HCT116 (cell line): ENCODE data around the gene CTDSP1. TPM values are rescaled to one million over a fixed set of nuclear protein-coding genes. Genes with fewer than 3 reads are reported as not detected.

ENCODE experiments used
- ATAC-seq: fragments of 200-7000 bp; cut with Tn5 transposase; 2 replicates; pipeline ENCODE4 v1.9.1; 2020; ENCODE audit warnings: mild to moderate bottlenecking, moderate library complexity
- BruUV-seq: library from RNA; stranded (reverse); fragments of 400-500 nt; replicated peaks from 2 replicates; lab custom pipeline; 2021; lab: Mats Ljungman, UMichigan
- CTCF ChIA-PET: fragments of 300-600 bp; sonication (Branson Sonifier 250); formaldehyde crosslinking; loops from one replicate; lab custom pipeline; 2021; ENCODE audit warnings: antibody characterized with exemption; lab: Charles Lee
- POLR2A ChIA-PET: fragments of 300-600, 350-600 bp; sonication (Branson Sonifier 250); formaldehyde crosslinking; loops from one replicate; lab custom pipeline; 2021; ENCODE audit warnings: antibody characterized with exemption; lab: Charles Lee
- RAD21 ChIA-PET, 2 experiments: fragments of 300-600 bp; sonication (Branson Sonifier 250); formaldehyde crosslinking; loops; one replicate each; lab custom pipeline; 2023; ENCODE audit warnings: low total read pairs in 2 of 2; ENCODE audit not compliant: uncharacterized antibody in 2 of 2, unreplicated experiment in 2 of 2, low non-redundant PET in 1 of 2; lab: Charles Lee
- DNase-seq: peaks from one replicate; pipeline ENCODE4 v3.0.0-alpha.2; 2010; ENCODE audit warnings: low read depth, low spot score
- H2AFZ ChIP-seq: fragments of 200-600 bp; shearing (Covaris generic), sonication (generic); 2 replicates; pipeline ENCODE4 v1.6.1; 2017; ENCODE audit warnings: low read depth, mixed run types, mixed read lengths, antibody characterized with exemption, low read length; ENCODE audit not compliant: poor library complexity, severe bottlenecking
- H3K27ac ChIP-seq: 2 replicates; pipeline ENCODE4 v1.5.1; 2012; ENCODE audit warnings: low read depth, low read length
- H3K27me3 ChIP-seq: fragments of 200-600 bp; sonication (generic); 2 replicates; pipeline ENCODE4 v1.6.1; 2016; ENCODE audit warnings: mixed run types, low read length, mixed read lengths; ENCODE audit not compliant: insufficient read depth
- H3K36me3 ChIP-seq, 2 experiments: fragments of 200-500 bp in 1 of 2; fragments of 200-600 bp in 1 of 2; sonication (Bioruptor generic) in 1 of 2; sonication (generic) in 1 of 2; 2 replicates each; pipeline versions ENCODE4 v1.5.1 to v1.6.1; 2014 to 2016; ENCODE audit warnings: low read length in 2 of 2, inconsistent platforms in 1 of 2, mixed read lengths in 1 of 2, mixed run types in 1 of 2; ENCODE audit not compliant: insufficient read depth in 2 of 2, control insufficient read depth in 1 of 2
- H3K4me1 ChIP-seq, 2 experiments: fragments of 200-600 bp in 1 of 2; sonication (generic) in 1 of 2; 2 replicates each; pipeline versions ENCODE4 v1.5.1 to v1.6.1; 2012 to 2017; ENCODE audit warnings: low read length in 2 of 2, inconsistent platforms in 1 of 2, mild to moderate bottlenecking in 1 of 2, mixed read lengths in 1 of 2, mixed run types in 1 of 2, moderate library complexity in 1 of 2; ENCODE audit not compliant: insufficient read depth in 2 of 2, control insufficient read depth in 1 of 2
- H3K4me2 ChIP-seq: fragments of 200-600 bp; sonication (generic); 2 replicates; pipeline ENCODE4 v1.6.1; 2017; ENCODE audit warnings: mixed run types, low read length, mixed read lengths
- H3K4me3 ChIP-seq, 2 experiments: fragments of 200-600 bp in 1 of 2; sonication (generic) in 1 of 2; replicated peaks in 1 of 2; 2 replicates each; pipeline ENCODE4 v1.5.1; 2011 to 2016; ENCODE audit warnings: low read length in 2 of 2, control low read depth in 1 of 2, low read depth in 1 of 2, mild to moderate bottlenecking in 1 of 2, mixed read lengths in 1 of 2, mixed run types in 1 of 2
- H3K79me2 ChIP-seq: fragments of 200-600 bp; sonication (generic); 2 replicates; pipeline ENCODE4 v1.6.1; 2017; ENCODE audit warnings: mild to moderate bottlenecking, mixed run types, low read length, moderate library complexity, mixed read lengths; ENCODE audit not compliant: insufficient read depth
- H3K9ac ChIP-seq: fragments of 200-600 bp; sonication (generic); 2 replicates; pipeline ENCODE4 v1.6.1; 2016; ENCODE audit warnings: low read length, mixed read lengths
- H3K9me2 ChIP-seq: fragments of 200-600 bp; sonication (generic), shearing (Covaris generic); 2 replicates; pipeline ENCODE4 v1.6.1; 2017; ENCODE audit warnings: mixed run types, mild to moderate bottlenecking, moderate library complexity; ENCODE audit not compliant: insufficient read depth
- H3K9me3 ChIP-seq, 2 experiments: fragments of 200-500 bp in 1 of 2; fragments of 200-600 bp in 1 of 2; sonication (Bioruptor generic) in 1 of 2; sonication (generic) in 1 of 2; 2 replicates each; pipeline ENCODE4 v1.6.1; 2014 to 2017; ENCODE audit warnings: low read length in 2 of 2, mixed read lengths in 2 of 2, inconsistent platforms in 1 of 2, low read depth in 1 of 2, mild to moderate bottlenecking in 1 of 2, mixed run types in 1 of 2, moderate library complexity in 1 of 2; ENCODE audit not compliant: control insufficient read depth in 1 of 2, insufficient read depth in 1 of 2
- H4K20me1 ChIP-seq: fragments of 200-600 bp; sonication (generic), shearing (Covaris generic); 2 replicates; pipeline ENCODE4 v1.6.1; 2017; ENCODE audit warnings: mixed run types, mild to moderate bottlenecking, moderate library complexity; ENCODE audit not compliant: insufficient read depth
- CBX3 ChIP-seq: IDR thresholded peaks from 2 replicates; pipeline ENCODE4 v1.6.1; 2012; ENCODE audit warnings: low read depth
- POLR2AphosphoS5 ChIP-seq: IDR thresholded peaks from 2 replicates; pipeline ENCODE4 v1.6.1; 2011; ENCODE audit warnings: mild to moderate bottlenecking, low read depth, low read length, moderate library complexity
- SP1 ChIP-seq: IDR thresholded peaks from 2 replicates; pipeline ENCODE4 v1.6.1; 2012; ENCODE audit warnings: low read depth
- ZNF274 ChIP-seq: fragments of 200-500 bp; sonication (Bioruptor generic); IDR thresholded peaks from 2 replicates; pipeline ENCODE4 v1.6.1; 2014; ENCODE audit warnings: mild to moderate bottlenecking, low read depth, low read length, inconsistent platforms
- intact Hi-C: fragments of 100-400 bp; cut with micrococcal nuclease; formaldehyde crosslinking; loops from 2 replicates; pipeline ENCODE4 v1.10.0; 2022
- total RNA-seq: library from RNA; stranded (reverse); gene quantifications from one replicate; pipeline ENCODE4 v1.2.1, GENCODE V29; 2021; ENCODE audit not compliant: unreplicated experiment
- TF ChIP-seq, protein P1 (sequence below): IDR thresholded peaks from 2 replicates; pipeline ENCODE4 v1.6.1; 2012; ENCODE audit warnings: low read depth

Gene CTDSP1
- total RNA-seq, 1 experiment from 2014 or later, result 90.7 TPM

DNA sequence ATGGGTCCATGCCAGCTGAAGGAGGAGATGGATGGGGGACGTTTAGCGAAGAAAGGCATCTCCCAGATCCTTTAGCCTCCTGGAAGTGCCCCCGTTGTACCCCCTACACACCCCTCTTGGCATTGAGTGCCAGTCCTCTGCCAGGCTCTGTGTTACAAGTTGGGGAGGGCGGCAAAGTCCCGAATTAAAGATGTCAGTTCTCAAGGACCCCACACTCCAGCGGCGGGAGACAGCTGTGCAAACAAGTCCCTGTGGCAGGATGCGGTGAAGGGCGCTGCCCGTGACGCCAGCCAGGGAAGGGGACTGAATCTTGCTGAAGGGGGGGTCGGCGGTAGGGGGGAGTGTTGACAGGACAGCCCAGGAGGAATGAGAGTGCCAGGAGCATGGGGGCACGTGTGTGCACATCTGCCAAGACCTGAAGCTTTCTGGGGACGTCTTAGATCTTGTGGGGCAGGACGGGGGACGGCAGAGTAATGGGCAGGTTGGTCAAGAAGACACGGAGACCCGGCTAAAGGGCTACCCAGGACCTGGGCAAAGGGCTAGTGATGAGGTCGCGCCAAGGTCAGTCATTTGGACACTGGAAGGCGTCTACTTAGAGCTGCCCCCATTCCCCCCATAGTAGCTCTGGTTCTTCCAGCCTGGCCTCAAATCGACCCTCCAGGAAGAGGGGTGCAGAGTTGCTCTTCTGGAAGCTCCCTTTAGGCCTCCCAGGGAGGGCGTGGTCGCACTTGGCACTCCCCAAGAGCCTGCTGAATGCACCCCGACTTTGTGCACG, 2.8 kb upstream of the CTDSP1 start:
- Histone ChIP-seq H3K4me2 (peak overlapping the region; percentile 90), H3K9ac (peak overlapping the region; percentile 92), H3K36me3 (0 out of 4 replicates have a peak, but pooled peaks cover 0 to 4% of the 10 kb centered on the region in 2 experiments), H3K27me3 (no peaks in the 10 kb centered on the region), H3K9me3 (no peaks in the 10 kb centered on the region), H3K4me3 (peak overlapping the region; percentile 63 to 85), H3K4me1 (peaks cover 28 to 62% of the 10 kb centered on the region in 2 experiments), H4K20me1 (no peaks in the 10 kb centered on the region), H3K79me2 (peaks cover 30% of the 10 kb centered on the region), H3K27ac (peak overlapping the region; percentile 99), H3K9me2 (no peaks in the 10 kb centered on the region), H2AFZ (no peak overlapping the region)
- CTCF ChIA-PET, result interaction anchor here (0.8 to 2.6 kb wide), 9 partner anchors 8 to 451 kb away, joined by 3 to 22 read pairs (median 5); partner anchors contain the start of genes AAMP and PNKD
- no TSS peak for BruUV-seq
- intact Hi-C loops, result loop anchor here (1.0 to 2.0 kb wide), 4 partner anchors 96 to 211 kb away; partner anchors contain the start of gene TMBIM1
- POLR2A ChIA-PET, result interaction anchor here (0.7 to 1.3 kb wide), 3 partner anchors 96 to 127 kb away, joined by 3 to 5 read pairs (median 4); partner anchors contain the start of genes AAMP and PNKD
- DNase-seq (no peak), ATAC-seq (no peak)
- RAD21 ChIA-PET, result interaction anchor here in 1 of 2 experiments (0.7 kb wide), 1 partner anchor 95 kb away, joined by 3 read pairs; no protein-coding TSS in a partner anchor
- no peak for TF ChIP-seq ZNF274
- TF ChIP-seq SP1, result no peak
- TF ChIP-seq POLR2AphosphoS5, result 0 out of 2 replicates have a peak, but pooled peaks have one; percentile 42
- TF ChIP-seq, protein P1, sequence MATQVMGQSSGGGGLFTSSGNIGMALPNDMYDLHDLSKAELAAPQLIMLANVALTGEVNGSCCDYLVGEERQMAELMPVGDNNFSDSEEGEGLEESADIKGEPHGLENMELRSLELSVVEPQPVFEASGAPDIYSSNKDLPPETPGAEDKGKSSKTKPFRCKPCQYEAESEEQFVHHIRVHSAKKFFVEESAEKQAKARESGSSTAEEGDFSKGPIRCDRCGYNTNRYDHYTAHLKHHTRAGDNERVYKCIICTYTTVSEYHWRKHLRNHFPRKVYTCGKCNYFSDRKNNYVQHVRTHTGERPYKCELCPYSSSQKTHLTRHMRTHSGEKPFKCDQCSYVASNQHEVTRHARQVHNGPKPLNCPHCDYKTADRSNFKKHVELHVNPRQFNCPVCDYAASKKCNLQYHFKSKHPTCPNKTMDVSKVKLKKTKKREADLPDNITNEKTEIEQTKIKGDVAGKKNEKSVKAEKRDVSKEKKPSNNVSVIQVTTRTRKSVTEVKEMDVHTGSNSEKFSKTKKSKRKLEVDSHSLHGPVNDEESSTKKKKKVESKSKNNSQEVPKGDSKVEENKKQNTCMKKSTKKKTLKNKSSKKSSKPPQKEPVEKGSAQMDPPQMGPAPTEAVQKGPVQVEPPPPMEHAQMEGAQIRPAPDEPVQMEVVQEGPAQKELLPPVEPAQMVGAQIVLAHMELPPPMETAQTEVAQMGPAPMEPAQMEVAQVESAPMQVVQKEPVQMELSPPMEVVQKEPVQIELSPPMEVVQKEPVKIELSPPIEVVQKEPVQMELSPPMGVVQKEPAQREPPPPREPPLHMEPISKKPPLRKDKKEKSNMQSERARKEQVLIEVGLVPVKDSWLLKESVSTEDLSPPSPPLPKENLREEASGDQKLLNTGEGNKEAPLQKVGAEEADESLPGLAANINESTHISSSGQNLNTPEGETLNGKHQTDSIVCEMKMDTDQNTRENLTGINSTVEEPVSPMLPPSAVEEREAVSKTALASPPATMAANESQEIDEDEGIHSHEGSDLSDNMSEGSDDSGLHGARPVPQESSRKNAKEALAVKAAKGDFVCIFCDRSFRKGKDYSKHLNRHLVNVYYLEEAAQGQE, result no peak
- no peak for TF ChIP-seq CBX3
